Measurements from ENCODE around the gene FZD4. TPM values are rescaled to one million over a fixed set of nuclear protein-coding genes. Genes with fewer than 3 reads are reported as not detected.
"Not testable (repeated sequence)": the region's sequence is repeated elsewhere in the genome, so short reads cannot be mapped to it uniquely, and the experiment has no call there.

Gene FZD4
- total RNA-seq, 1 experiment from 2014 or later, result 1.8 TPM

- H3K9ac ChIP-seq (ENCODE audit: low read length), result 0 out of 2 replicates have a peak overlapping the region, but pooled peaks have one; percentile 6
- no peak overlapping the region for H3K4me2 ChIP-seq (ENCODE audit: low read depth, low read length, poor library complexity, severe bottlenecking)
- peak overlapping the region; percentile 9 for H2AFZ ChIP-seq (ENCODE audit: low read length)
- no peaks in the 10 kb centered on the region for H4K20me1 ChIP-seq (ENCODE audit: insufficient read depth, low read depth, low read length)
- H3K4me3 ChIP-seq (ENCODE audit: low read length), result no peak overlapping the region
- H3K36me3 ChIP-seq (ENCODE audit: insufficient read depth, low read length), result no peaks in the 10 kb centered on the region
- H3K9me2 ChIP-seq (replicated peaks; ENCODE audit: insufficient read depth, low read length), result no peaks in the 10 kb centered on the region
- peaks cover 15% of the 10 kb centered on the region for H3K4me1 ChIP-seq (ENCODE audit: low read length)
- no peaks in the 10 kb centered on the region for H3K9me3 ChIP-seq (ENCODE audit: low read length)
- no peaks in the 10 kb centered on the region for H3K27me3 ChIP-seq (ENCODE audit: low read length)
- no peak overlapping the region for H3K27ac ChIP-seq (ENCODE audit: low read length)
- DNase-seq, result no peak
- H3K79me2 ChIP-seq (ENCODE audit: low read length), result no peaks in the 10 kb centered on the region
Observed at GRCh38 chr11:86938203-86938899, 16.8 kb downstream of the FZD4 start.

DNA sequence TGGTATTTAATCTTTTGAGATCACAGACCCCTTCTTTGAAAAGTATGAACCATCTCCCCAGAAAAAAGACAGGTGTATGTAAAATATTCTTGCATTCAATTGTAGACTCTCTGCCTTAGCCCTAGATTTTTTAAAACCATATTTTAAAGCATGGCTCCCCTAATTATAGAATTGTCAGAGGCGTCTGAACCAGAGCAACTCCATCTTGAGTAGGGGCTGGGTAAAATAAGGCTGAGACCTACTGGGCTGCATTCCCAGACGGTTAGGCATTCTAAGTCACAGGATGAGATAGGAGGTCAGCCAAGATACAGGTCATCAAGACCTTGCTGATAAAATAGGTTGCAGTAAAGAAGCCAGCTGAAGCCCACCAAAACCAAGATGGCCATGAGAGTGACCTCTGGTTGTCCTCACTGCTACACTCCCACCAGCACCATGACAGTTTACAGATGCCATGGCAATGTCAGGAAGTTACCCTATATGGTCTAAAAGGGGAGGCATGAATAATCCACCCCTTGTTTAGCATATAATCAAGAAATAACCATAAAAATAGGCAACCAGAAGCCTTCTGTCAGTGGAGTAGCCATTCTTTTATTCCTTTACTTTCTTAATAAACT, 17.9 kb downstream of the FZD4 start:
- not testable (repeated sequence) for H3K4me2 ChIP-seq (ENCODE audit: low read depth, low read length, poor library complexity, severe bottlenecking); H3K9me2 ChIP-seq (replicated peaks; ENCODE audit: insufficient read depth, low read length); H4K20me1 ChIP-seq (ENCODE audit: insufficient read depth, low read depth, low read length); H3K36me3 ChIP-seq (ENCODE audit: insufficient read depth, low read length); H3K27ac ChIP-seq (ENCODE audit: low read length); H3K27me3 ChIP-seq (ENCODE audit: low read length); H3K9ac ChIP-seq (ENCODE audit: low read length); H3K9me3 ChIP-seq (ENCODE audit: low read length); DNase-seq; H3K4me3 ChIP-seq (ENCODE audit: low read length); H2AFZ ChIP-seq (ENCODE audit: low read length); H3K79me2 ChIP-seq (ENCODE audit: low read length)
- peaks cover 20% of the 10 kb centered on the region for H3K4me1 ChIP-seq (ENCODE audit: low read length)

- peaks cover 27% of the 10 kb centered on the region for H3K4me1 ChIP-seq (ENCODE audit: low read length)
- H3K9me2 ChIP-seq (replicated peaks; ENCODE audit: insufficient read depth, low read length), result no peaks in the 10 kb centered on the region
- H3K36me3 ChIP-seq (ENCODE audit: insufficient read depth, low read length), result no peaks in the 10 kb centered on the region
- H3K9ac ChIP-seq (ENCODE audit: low read length), result no peak overlapping the region
- no peaks in the 10 kb centered on the region for H3K79me2 ChIP-seq (ENCODE audit: low read length)
- no peaks in the 10 kb centered on the region for H4K20me1 ChIP-seq (ENCODE audit: insufficient read depth, low read depth, low read length)
- no peak overlapping the region for H2AFZ ChIP-seq (ENCODE audit: low read length)
- H3K4me3 ChIP-seq (ENCODE audit: low read length), result no peak overlapping the region
- H3K27me3 ChIP-seq (ENCODE audit: low read length), result no peaks in the 10 kb centered on the region
- DNase-seq, result no peak
- H3K9me3 ChIP-seq (ENCODE audit: low read length), result no peaks in the 10 kb centered on the region
- H3K4me2 ChIP-seq (ENCODE audit: low read depth, low read length, poor library complexity, severe bottlenecking), result no peak overlapping the region
- H3K27ac ChIP-seq (ENCODE audit: low read length), result no peak overlapping the region
Observed at GRCh38 chr11:86934926-86935579, 20.1 kb downstream of the FZD4 start.

- Histone ChIP-seq H3K27ac (ENCODE audit: low read length) (no peak overlapping the region), H3K9ac (ENCODE audit: low read length) (no peak overlapping the region), H3K36me3 (ENCODE audit: insufficient read depth, low read length) (no peaks in the 10 kb centered on the region), H3K4me3 (ENCODE audit: low read length) (no peak overlapping the region), H3K79me2 (ENCODE audit: low read length) (no peaks in the 10 kb centered on the region), H3K27me3 (ENCODE audit: low read length) (no peaks in the 10 kb centered on the region), H4K20me1 (ENCODE audit: insufficient read depth, low read depth, low read length) (no peaks in the 10 kb centered on the region), H3K9me3 (ENCODE audit: low read length) (no peaks in the 10 kb centered on the region), H3K4me2 (ENCODE audit: low read depth, low read length, poor library complexity, severe bottlenecking) (no peak overlapping the region), H3K9me2 (replicated peaks; ENCODE audit: insufficient read depth, low read length) (no peaks in the 10 kb centered on the region), H2AFZ (ENCODE audit: low read length) (no peak overlapping the region), H3K4me1 (ENCODE audit: low read length) (peaks cover 27% of the 10 kb centered on the region)
- DNase-seq, result no peak
Observed at GRCh38 chr11:86934582-86934900, 20.7 kb downstream of the FZD4 start.

- Histone ChIP-seq H3K27me3 (ENCODE audit: low read length) (no peaks in the 10 kb centered on the region), H3K4me3 (ENCODE audit: low read length) (no peak overlapping the region), H3K9ac (ENCODE audit: low read length) (no peak overlapping the region), H3K9me2 (replicated peaks; ENCODE audit: insufficient read depth, low read length) (no peaks in the 10 kb centered on the region), H3K4me2 (ENCODE audit: low read depth, low read length, poor library complexity, severe bottlenecking) (no peak overlapping the region), H3K9me3 (ENCODE audit: low read length) (no peaks in the 10 kb centered on the region), H2AFZ (ENCODE audit: low read length) (no peak overlapping the region), H3K36me3 (ENCODE audit: insufficient read depth, low read length) (no peaks in the 10 kb centered on the region), H3K79me2 (ENCODE audit: low read length) (no peaks in the 10 kb centered on the region), H3K27ac (ENCODE audit: low read length) (no peak overlapping the region), H3K4me1 (ENCODE audit: low read length) (peaks cover 27% of the 10 kb centered on the region), H4K20me1 (ENCODE audit: insufficient read depth, low read depth, low read length) (no peaks in the 10 kb centered on the region)
- DNase-seq, result no peak
Observed at GRCh38 chr11:86933891-86934581, 21.2 kb downstream of the FZD4 start.

GRCh38 chr11:86932924-86933875, 22.0 kb downstream of the FZD4 start:
- H3K9ac ChIP-seq (ENCODE audit: low read length), result no peak overlapping the region
- no peak overlapping the region for H3K4me3 ChIP-seq (ENCODE audit: low read length)
- peaks cover 21% of the 10 kb centered on the region for H3K4me1 ChIP-seq (ENCODE audit: low read length)
- no peak overlapping the region for H3K4me2 ChIP-seq (ENCODE audit: low read depth, low read length, poor library complexity, severe bottlenecking)
- H3K9me3 ChIP-seq (ENCODE audit: low read length), result no peaks in the 10 kb centered on the region
- no peaks in the 10 kb centered on the region for H3K9me2 ChIP-seq (replicated peaks; ENCODE audit: insufficient read depth, low read length)
- no peaks in the 10 kb centered on the region for H4K20me1 ChIP-seq (ENCODE audit: insufficient read depth, low read depth, low read length)
- no peaks in the 10 kb centered on the region for H3K36me3 ChIP-seq (ENCODE audit: insufficient read depth, low read length)
- H3K27ac ChIP-seq (ENCODE audit: low read length), result no peak overlapping the region
- no peaks in the 10 kb centered on the region for H3K79me2 ChIP-seq (ENCODE audit: low read length)
- H2AFZ ChIP-seq (ENCODE audit: low read length), result peak overlapping the region; percentile 18; the same call in 1 of the 2 replicates
- H3K27me3 ChIP-seq (ENCODE audit: low read length), result no peaks in the 10 kb centered on the region
- DNase-seq, result no peak

DNA sequence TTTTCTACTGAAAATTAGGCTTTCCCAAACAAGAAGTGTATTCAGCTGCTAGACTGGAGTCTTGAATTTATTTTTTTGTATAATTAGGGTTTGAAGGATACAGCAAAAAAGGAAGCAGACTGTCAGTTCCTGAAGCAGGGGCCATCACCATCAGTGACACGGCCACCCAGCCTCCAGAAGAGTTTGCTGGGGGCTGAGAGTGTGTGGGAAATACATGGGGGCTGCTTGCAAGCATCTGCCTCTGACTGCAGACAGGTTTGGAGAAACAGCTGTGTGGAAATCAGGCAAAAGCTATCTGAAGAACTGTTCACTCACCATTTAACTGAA, 23.0 kb downstream of the FZD4 start:
- Histone ChIP-seq H2AFZ (ENCODE audit: low read length) (peak overlapping the region; percentile 51), H3K4me2 (ENCODE audit: low read depth, low read length, poor library complexity, severe bottlenecking) (peak overlapping the region; percentile 17)

More for the DNA sequence above, 23.0 kb downstream of the FZD4 start:
- no peak overlapping the region for H3K9ac ChIP-seq (ENCODE audit: low read length)
- H4K20me1 ChIP-seq (ENCODE audit: insufficient read depth, low read depth, low read length), result no peaks in the 10 kb centered on the region
- no peaks in the 10 kb centered on the region for H3K9me2 ChIP-seq (replicated peaks; ENCODE audit: insufficient read depth, low read length)
- peaks cover 16% of the 10 kb centered on the region for H3K4me1 ChIP-seq (ENCODE audit: low read length)
- no peak for DNase-seq
- H3K27ac ChIP-seq (ENCODE audit: low read length), result no peak overlapping the region
- no peaks in the 10 kb centered on the region for H3K79me2 ChIP-seq (ENCODE audit: low read length)
- H3K4me3 ChIP-seq (ENCODE audit: low read length), result no peak overlapping the region
- H3K36me3 ChIP-seq (ENCODE audit: insufficient read depth, low read length), result no peaks in the 10 kb centered on the region
- H3K27me3 ChIP-seq (ENCODE audit: low read length), result no peaks in the 10 kb centered on the region
- no peaks in the 10 kb centered on the region for H3K9me3 ChIP-seq (ENCODE audit: low read length)

All from Karpas-422 (cell line).